GM21367 (cell line): ENCODE results near the gene DHX16.

ENCODE experiments used
- ATAC-seq: cut with Tn5 transposase; IDR thresholded peaks from one replicate; pipeline ENCODE4 v1.9.1; 2021; ENCODE audit not compliant: unreplicated experiment

The DHX16 gene

GRCh38 chr6:30610065-30610464, 62.7 kb downstream of the DHX16 start:
- ATAC-seq, result no peak

GRCh38 chr6:30603961-30604360, 68.8 kb downstream of the DHX16 start:
- ATAC-seq, result no peak
